Measurements from ENCODE around the gene TANC1.

DNA sequence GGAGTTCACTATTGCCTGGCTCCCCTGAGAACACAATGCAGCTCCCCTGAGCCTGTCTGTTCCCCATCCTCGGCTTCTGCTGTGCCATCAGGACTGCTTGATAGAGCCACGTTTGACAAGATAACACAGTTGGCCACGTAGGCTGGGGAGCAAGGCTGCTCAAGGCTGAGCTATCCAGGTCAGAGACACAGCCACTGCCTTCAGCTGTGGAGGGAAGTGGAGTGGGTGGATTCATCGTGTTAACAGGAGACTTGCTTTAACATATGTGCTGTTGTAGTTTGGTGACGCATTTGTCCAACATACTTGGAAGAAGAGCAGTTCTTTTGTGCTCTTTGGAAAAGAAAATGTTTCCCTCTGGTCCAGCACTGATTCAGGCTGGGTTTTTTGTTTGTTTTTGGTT, 249.2 kb downstream of the TANC1 start:
- TF ChIP-seq, protein P1, sequence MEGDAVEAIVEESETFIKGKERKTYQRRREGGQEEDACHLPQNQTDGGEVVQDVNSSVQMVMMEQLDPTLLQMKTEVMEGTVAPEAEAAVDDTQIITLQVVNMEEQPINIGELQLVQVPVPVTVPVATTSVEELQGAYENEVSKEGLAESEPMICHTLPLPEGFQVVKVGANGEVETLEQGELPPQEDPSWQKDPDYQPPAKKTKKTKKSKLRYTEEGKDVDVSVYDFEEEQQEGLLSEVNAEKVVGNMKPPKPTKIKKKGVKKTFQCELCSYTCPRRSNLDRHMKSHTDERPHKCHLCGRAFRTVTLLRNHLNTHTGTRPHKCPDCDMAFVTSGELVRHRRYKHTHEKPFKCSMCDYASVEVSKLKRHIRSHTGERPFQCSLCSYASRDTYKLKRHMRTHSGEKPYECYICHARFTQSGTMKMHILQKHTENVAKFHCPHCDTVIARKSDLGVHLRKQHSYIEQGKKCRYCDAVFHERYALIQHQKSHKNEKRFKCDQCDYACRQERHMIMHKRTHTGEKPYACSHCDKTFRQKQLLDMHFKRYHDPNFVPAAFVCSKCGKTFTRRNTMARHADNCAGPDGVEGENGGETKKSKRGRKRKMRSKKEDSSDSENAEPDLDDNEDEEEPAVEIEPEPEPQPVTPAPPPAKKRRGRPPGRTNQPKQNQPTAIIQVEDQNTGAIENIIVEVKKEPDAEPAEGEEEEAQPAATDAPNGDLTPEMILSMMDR (IDR thresholded peaks at IDR 0.05) = no peak
- no peak for TF ChIP-seq ZFX (IDR thresholded peaks at IDR 0.05; ENCODE audit: borderline replicate concordance)
